Fibroblast of villous mesenchyme (primary cell): ENCODE results near the gene LRRC4C. TPM values are rescaled to one million over a fixed set of nuclear protein-coding genes. Genes with fewer than 3 reads are reported as not detected.

ENCODE experiments used
- DNase-seq: peaks from one replicate; pipeline ENCODE4 v3.0.0-alpha.2; 2010; ENCODE audit warnings: low read depth
- H3K4me3 ChIP-seq: 2 replicates; pipeline ENCODE4 v1.5.1; 2011; ENCODE audit warnings: low read depth, mild to moderate bottlenecking, low read length
- total RNA-seq: library from RNA; depleted of rRNA; stranded (reverse); fragments of >200 nt; gene quantifications from 2 replicates; pipeline ENCODE4 v1.2.3, GENCODE V29; 2012
- TF ChIP-seq, protein P1 (sequence below): IDR thresholded peaks from 2 replicates; pipeline ENCODE4 v1.5.1; 2012; ENCODE audit warnings: low read depth, mild to moderate bottlenecking, low read length; ENCODE audit not compliant: insufficient read depth

Gene LRRC4C
- total RNA-seq, 1 donor, result under 0.01 TPM

- TF ChIP-seq, protein P1, sequence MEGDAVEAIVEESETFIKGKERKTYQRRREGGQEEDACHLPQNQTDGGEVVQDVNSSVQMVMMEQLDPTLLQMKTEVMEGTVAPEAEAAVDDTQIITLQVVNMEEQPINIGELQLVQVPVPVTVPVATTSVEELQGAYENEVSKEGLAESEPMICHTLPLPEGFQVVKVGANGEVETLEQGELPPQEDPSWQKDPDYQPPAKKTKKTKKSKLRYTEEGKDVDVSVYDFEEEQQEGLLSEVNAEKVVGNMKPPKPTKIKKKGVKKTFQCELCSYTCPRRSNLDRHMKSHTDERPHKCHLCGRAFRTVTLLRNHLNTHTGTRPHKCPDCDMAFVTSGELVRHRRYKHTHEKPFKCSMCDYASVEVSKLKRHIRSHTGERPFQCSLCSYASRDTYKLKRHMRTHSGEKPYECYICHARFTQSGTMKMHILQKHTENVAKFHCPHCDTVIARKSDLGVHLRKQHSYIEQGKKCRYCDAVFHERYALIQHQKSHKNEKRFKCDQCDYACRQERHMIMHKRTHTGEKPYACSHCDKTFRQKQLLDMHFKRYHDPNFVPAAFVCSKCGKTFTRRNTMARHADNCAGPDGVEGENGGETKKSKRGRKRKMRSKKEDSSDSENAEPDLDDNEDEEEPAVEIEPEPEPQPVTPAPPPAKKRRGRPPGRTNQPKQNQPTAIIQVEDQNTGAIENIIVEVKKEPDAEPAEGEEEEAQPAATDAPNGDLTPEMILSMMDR, result no peak
- no peak for DNase-seq
- H3K4me3 ChIP-seq, result no peak overlapping the region
Measured at GRCh38 chr11:41283191-41283930, 176.1 kb downstream of the LRRC4C start.

GRCh38 chr11:41282395-41282794 is 177.1 kb downstream of the LRRC4C start:
- TF ChIP-seq, protein P1, result no peak
- DNase-seq, result no peak
- H3K4me3 ChIP-seq, result no peak overlapping the region

- H3K4me3 ChIP-seq, result no peak overlapping the region
- no peak for DNase-seq
- TF ChIP-seq, protein P1, result no peak
Measured at GRCh38 chr11:41281131-41281742, 178.2 kb downstream of the LRRC4C start.

DNA sequence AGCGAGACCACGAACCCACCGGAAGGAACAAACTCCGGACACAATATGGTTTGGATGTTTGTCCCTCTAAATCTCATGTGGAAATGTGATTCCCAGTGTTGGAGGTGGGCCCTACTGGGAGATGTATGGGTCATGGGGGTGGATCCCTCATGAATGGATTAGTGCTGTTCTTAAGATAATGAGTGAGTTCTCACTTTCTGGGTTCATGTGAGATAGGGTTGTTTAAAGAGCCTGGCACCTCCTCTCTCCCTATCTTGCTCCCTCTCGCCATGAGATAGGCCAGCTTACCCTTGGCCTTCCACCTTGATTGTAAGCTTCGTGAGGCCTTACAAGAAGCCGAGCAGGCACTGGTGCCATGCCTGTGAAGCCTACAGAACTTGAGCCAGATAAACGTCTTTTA is 184.6 kb downstream of the LRRC4C start:
- H3K4me3 ChIP-seq, result no peak overlapping the region
- DNase-seq, result no peak
- TF ChIP-seq, protein P1, result no peak

DNA sequence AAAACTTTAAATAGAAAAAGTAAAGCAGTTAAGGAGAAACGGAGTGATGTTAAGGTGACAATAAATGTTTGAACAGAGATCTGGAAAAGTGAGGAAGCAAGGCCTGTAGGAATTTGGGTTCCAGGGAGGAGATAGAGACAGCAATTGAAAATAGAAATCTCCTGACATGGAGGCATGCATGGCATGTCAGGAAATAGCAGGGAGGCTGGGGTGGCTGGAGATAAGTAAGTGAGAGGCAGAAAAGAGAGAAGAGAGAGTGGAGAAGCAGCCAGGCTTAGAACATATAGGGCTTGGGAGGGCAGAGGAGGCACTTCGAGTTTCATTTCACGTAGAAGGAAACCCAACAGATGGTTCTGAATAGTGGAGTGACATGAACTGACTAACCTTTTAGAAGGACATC is 185.5 kb downstream of the LRRC4C start:
- DNase-seq, result no peak
- TF ChIP-seq, protein P1, result no peak
- no peak overlapping the region for H3K4me3 ChIP-seq

DNA sequence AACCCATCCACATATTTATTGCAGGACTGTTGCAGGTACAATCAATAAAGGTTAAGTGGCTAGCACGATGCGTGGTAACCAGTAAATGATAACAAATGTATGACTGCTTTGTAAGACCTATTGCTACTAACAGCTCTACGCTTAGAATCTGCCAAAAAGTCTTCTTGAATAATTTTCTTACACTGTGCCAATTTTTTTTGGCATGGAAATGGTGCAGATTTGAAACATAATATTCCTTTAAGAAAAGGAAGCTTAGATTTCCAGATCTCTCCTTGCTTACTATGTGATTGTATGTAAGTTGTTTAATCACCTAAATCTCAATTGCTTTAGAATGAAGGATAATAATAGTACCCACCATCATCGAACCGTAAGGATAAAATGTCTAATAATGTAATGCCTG is 192.0 kb downstream of the LRRC4C start:
- no peak overlapping the region for H3K4me3 ChIP-seq
- TF ChIP-seq, protein P1, result no peak
- DNase-seq, result no peak
